Left ventricle myocardium superior (tissue), 1 donor: ENCODE data around the gene TBR1. TPM values are rescaled to one million over a fixed set of nuclear protein-coding genes. Genes with fewer than 3 reads are reported as not detected.

ENCODE experiments used
- ATAC-seq: fragments of 200-7000 bp; cut with Tn5 transposase; one replicate; pipeline ENCODE4 v1.9.1; 2020; ENCODE audit warnings: mild to moderate bottlenecking, moderate library complexity
- DNase-seq: peaks from one replicate; pipeline ENCODE4 v3.0.0-alpha.2; 2020
- intact Hi-C: fragments of 100-400 bp; cut with micrococcal nuclease; formaldehyde crosslinking; loops from one replicate; pipeline ENCODE4 v1.11.0; 2022
- total RNA-seq: library from RNA; stranded (reverse); fragmentation: NEBNext Ultra II Directional; extraction: Animal tissue kit (Norgen Biotek cat#: 25700); gene quantifications from one replicate; pipeline ENCODE4 v1.2.1, GENCODE V29; 2021
- donor health status: DM: no; HTN: yes; CAD: no; lungs with severe emphysema.

The TBR1 gene
- total RNA-seq, 1 donor from 2014 or later: not detected

DNA sequence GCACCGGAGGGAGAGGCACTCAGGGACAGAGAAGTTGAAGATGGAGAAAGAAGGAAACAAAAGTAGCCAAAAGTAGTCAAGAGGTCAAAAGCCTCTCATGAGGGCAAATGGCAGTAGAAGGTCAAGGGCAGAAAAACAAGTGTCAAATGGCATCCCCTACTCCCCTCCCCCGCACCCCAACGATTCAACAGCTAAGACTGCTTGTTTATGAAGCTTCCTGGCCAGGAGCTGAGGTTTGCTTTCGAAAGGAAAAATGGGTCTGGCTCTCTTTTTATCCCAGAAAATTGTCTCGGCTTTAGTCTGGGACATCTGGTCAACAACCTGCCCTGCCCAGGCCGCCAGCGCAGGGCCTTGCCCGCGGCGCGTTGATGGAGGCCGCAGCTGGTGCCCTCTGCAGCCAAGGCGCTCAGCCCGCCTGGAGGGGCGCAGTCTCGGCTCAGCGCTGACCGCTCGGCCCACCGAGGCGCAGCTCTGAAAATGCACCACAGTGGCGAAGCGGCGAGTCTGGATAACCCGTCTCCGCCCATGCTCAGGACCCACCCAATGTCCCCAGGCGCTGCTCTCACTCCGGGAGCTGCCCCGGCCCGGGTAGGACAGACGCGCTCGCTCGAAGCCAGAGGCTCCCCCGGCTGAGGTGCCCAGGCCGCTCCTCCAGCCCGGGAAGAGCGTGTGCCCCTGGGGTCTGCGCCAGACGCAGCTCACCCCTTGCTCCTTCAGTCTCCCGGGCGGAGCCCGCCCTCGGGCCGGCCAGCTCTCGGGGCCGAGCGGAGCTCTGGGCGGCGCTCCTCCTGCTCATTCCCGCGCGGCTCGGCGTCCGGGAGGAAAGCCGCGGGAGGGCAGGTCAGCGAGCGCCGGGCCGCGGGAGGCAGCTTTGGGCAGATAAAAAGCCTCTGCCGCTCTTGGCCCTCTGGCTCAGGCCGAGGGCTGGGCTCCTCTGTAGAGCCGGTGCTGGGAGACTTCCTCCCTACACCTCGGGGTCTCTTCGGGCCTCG lies 1.8 kb upstream of the TBR1 start:
- intact Hi-C loops: no loop called here
- peak; percentile 82 for ATAC-seq
- DNase-seq: peak; percentile 41

DNA sequence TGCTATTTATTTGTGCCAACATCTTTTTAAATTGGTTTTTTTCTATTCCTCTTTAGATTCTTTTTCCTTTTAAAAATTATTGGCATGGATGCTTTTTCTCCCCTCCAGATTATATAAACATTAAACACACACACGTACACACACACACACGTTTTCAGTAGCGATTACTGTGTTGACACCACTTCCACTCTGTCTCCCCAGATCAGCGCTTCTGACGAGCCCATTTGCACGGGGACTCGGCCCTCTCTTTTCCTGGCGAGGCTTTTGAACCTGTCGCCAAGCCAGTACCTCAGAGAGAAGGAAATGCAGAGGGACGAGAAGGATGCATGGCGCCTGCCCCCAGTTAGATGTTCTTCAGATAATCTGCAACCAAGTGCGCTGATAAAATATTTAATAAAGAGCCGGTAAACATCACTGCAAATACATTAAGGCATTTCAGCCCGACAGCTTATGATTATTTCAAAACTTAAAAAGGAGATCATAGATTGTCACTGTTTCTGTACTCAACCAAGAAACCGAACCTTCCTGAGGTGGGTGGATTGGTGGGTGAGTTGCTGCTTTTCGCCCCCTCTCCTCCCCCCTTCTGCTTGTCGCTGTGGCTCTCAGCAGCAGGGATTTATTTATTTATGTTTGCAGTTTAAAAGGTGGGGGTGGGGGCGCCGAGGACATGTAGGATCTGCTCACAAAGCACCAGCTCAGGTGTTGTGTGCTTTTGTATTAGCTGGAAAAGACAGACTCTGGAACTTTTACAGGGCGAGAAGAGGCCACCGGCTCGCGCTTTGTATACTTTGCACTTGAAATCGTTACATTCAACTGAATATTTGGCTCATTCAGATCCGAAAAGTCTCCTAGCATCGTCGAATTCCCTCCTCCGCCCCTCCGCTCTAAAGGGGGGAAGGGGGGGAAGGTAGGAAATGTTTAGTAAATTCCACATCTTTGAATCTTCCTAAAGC lies 787 bp upstream of the TBR1 start:
- intact Hi-C loops: no loop called here
- DNase-seq: no peak
- no peak for ATAC-seq

DNA sequence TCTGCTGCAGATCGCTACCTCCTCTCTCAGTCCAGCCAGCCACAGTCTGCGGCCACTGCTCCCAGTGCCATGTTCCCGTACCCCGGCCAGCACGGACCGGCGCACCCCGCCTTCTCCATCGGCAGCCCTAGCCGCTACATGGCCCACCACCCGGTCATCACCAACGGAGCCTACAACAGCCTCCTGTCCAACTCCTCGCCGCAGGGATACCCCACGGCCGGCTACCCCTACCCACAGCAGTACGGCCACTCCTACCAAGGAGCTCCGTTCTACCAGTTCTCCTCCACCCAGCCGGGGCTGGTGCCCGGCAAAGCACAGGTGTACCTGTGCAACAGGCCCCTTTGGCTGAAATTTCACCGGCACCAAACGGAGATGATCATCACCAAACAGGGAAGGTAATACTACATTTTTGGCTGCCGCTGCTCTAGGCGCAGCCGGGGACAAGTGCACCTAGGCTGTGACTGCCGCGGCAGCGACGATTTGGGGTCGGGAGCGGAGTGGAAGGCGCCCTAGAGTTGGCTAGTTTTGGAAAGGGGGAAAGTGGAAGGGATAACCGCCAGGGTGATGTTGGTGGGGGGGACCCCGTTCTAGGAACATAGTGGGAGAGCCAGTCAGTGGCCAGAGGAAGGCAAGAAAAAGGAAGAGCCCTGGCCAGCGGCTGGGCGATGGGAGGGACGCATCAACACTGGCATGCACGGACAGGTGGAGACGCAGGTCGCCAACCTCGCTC lies 776 bp downstream of the TBR1 start:
- DNase-seq (no peak), ATAC-seq (no peak)
- intact Hi-C loops: no loop called here

DNA sequence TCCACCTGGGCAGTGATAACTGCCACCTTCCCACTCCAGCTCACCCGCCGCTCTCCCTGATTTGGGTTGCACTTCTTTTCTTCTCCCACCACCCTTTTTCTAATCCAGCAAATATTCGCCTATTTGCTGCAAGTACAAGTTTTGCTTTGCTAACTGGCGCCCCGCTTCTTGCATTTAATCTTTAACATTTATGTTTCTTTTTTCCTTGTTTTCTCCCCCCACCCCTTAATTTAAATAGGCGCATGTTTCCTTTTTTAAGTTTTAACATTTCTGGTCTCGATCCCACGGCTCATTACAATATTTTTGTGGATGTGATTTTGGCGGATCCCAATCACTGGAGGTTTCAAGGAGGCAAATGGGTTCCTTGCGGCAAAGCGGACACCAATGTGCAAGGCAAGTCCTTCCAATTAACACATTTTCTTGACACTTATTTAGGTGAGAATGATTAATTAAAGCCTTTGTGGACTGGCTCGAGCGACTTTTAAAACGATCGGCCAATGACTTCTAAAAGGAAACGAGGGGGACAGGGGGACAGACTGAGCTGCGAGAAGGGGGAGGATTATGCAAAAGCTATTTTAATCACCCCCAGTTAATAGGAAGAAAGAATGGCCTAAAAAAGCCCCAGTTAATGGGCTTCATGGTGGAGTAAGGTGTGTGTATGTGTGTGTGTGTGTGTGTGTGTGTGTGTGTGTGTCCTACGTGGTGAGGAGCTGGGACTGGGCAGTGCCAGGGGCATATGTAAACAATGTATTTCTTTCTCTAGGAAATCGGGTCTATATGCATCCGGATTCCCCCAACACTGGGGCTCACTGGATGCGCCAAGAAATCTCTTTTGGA lies 1.6 kb downstream of the TBR1 start:
- DNase-seq (no peak), ATAC-seq (no peak)
- intact Hi-C loops: no loop called here

DNA sequence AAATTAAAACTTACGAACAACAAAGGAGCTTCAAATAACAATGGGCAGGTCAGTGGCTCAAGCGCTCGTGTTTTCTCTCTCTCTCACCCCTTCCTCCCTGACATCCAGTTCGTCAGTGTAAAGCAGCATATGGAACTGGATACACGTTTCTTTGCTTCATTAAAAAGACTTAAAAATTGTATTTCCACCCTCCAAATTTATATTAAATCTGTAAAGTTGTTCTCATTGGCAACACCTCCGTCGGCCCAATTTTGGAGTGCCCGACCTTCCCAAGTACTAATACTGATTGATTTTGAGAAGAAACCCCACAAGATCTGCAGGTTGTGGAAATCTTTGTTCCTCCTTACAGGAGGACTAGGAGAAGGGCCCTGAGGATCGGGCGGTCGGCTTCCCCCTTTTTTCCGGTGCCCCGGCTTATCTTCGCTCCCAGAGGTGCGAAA lies 2.2 kb downstream of the TBR1 start:
- ATAC-seq: no peak
- intact Hi-C loops: no loop called here

DNA sequence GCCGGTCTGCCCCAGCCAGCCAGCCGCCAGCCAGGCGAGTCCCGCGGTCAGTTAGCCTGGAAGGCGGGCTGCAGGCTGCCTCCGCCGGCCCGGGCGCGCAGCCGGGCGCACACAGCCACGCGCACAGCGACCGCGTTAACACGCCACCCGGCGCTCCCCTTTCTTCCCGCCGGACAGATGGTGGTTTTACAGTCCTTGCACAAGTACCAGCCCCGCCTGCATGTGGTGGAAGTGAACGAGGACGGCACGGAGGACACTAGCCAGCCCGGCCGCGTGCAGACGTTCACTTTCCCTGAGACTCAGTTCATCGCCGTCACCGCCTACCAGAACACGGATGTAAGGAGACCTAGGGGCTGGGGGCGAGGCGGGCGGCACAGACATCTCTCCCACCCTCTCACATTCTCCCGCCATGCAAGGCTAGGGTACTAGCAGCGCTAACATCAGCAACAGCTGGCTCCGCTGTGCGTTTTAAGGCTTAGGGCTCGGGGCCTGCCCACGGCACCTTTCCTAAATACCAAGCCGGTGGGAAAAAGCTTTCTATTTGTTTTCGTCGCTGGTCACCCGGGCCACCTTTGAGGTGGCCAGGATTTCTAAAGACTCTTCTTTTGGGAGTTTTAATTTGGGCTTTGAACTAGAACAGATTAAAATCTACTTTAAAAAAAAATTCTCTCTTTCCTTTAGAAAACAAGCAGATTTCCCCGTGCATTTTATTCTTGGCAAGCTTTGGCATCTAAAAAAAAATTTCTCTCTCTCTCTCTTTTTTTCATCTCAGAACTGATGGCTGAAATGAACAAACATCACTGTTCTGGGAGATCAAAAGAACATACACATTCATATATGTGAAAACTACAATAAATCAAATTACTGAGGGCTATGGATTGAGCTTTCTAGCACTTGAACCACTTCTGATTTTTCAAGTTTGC lies 2.9 kb downstream of the TBR1 start:
- DNase-seq (peak; percentile 32), ATAC-seq (no peak)
- intact Hi-C loops: no loop called here

More for the DNA sequence above, 2.2 kb downstream of the TBR1 start:
- DNase-seq: no peak

DNA sequence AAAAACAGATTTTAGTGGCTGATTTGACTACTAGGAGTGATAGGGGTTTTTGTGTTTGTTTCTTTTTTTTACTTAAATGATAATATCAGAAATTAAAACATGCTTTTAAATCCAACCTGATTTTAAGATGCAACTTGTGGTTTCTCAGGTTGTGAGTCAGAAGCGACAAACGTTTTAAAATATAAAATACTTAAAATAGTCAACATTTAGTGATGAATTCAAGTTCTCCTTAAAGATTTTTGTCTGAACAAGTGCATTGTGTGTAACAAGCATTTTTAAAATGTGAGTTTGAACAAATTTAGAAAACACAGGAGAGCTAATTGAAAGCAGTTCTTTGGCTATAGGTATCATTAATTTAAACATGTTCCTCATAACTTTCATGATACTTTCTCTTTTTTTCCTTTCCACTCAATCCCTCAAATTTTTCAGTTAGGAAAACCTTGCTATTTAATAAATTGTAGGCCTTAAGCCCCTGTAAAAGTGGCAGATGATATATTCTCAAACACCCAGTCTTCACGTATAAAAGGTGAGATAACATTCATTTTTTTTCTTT lies 3.6 kb downstream of the TBR1 start:
- intact Hi-C loops: no loop called here
- ATAC-seq (no peak), DNase-seq (no peak)

DNA sequence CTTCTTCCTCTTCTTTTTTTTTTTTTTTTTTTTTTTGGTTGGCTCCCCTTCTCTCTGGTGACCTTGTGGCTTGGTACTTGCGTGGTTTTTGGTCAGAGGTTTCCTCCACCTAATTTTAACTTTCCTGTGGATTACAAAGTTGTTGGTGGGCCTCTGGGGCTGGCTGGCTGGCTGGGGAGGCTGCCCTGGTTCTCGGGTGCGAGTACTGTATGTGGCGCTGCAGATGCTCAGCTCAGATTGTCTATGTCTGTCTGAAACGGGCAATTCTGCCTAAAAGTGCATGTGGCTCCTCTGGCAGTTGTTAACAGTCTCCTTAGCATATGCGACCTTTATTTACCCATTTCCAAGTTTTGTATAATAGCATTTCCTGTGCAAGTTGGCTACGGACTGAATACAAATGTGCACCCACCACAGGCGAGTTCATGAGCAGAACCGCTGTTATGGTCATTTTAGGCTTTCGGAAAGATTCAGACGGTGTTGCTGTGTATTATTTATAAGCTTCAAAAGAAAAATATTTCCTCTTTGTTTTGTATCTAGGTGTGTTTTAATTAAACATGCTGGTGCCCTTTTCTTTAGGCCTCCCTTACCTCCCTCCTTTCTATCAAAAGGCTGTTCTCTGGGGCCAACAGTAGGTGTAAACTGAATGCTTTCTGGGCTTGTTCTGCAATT lies 4.4 kb downstream of the TBR1 start:
- DNase-seq (no peak), ATAC-seq (no peak)
- intact Hi-C loops: no loop called here

DNA sequence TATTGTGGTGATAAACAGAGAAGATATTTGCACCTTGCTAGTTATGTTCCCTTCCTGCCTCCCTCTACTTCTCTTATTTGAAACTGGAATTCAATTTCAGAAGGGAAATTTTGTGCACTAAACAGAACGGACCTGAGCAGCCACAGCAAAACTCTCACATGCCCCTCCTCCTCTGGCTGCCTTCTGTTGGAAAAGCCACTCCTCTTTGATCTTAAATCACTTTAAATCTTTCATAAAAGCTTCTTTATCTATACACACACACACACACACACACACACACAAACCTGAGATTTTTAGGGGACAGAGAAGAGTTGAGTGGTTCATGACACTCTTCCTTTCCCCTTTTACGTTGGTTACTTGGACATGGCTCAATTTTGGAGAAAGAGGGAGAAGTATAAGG lies 5.6 kb downstream of the TBR1 start:
- intact Hi-C loops: no loop called here
- ATAC-seq: no peak
- no peak for DNase-seq

DNA sequence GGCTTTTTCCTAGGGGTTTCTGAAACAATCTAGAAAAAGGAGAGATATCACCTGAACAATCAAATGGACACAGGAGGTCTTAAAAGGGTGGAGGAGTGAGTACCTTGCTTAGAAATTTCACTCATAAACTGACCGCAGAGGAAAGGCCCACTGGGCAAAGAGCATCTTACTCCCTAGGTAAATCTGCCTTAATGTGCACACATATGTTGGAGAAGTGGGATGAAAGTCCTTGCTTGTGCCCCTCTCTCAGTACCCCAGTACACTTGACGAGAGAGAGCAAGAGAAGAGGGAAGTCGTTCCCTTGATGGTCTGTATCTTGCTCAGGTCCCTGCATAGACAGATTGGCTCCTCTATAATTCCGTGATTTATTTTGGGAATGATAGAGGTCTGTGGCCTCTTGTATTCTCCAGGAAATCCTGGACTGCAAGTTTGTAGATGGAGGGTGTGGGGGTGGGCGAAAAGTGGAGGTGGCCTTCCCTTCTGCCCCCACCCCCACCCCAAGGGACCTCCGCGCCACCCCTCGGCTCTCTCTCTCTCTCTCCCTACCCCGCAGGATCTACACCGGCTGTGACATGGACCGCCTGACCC lies 6.8 kb downstream of the TBR1 start:
- DNase-seq (no peak), ATAC-seq (no peak)
- intact Hi-C loops: no loop called here

DNA sequence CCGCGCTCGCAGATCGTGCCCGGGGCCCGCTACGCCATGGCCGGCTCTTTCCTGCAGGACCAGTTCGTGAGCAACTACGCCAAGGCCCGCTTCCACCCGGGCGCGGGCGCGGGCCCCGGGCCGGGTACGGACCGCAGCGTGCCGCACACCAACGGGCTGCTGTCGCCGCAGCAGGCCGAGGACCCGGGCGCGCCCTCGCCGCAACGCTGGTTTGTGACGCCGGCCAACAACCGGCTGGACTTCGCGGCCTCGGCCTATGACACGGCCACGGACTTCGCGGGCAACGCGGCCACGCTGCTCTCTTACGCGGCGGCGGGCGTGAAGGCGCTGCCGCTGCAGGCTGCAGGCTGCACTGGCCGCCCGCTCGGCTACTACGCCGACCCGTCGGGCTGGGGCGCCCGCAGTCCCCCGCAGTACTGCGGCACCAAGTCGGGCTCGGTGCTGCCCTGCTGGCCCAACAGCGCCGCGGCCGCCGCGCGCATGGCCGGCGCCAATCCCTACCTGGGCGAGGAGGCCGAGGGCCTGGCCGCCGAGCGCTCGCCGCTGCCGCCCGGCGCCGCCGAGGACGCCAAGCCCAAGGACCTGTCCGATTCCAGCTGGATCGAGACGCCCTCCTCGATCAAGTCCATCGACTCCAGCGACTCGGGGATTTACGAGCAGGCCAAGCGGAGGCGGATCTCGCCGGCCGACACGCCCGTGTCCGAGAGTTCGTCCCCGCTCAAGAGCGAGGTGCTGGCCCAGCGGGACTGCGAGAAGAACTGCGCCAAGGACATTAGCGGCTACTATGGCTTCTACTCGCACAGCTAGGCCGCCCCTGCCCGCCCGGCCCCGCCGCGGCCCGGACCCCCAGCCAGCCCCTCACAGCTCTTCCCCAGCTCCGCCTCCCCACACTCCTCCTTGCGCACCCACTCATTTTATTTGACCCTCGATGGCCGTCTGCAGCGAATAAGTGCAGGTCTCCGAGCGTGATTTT lies 7.6 kb downstream of the TBR1 start:
- intact Hi-C loops: no loop called here
- ATAC-seq (peak; percentile 61), DNase-seq (peak; percentile 40)

DNA sequence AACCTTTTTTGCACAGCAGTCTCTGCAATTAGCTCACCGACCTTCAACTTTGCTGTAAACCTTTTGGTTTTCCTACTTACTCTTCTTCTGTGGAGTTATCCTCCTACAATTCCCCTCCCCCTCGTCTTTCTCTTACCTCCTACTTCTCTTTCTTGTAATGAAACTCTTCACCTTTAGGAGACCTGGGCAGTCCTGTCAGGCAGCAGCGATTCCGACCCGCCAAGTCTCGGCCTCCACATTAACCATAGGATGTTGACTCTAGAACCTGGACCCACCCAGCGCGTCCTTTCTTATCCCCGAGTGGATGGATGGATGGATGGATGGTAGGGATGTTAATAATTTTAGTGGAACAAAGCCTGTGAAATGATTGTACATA lies 8.3 kb downstream of the TBR1 start:
- intact Hi-C loops: no loop called here
- ATAC-seq: no peak

DNA sequence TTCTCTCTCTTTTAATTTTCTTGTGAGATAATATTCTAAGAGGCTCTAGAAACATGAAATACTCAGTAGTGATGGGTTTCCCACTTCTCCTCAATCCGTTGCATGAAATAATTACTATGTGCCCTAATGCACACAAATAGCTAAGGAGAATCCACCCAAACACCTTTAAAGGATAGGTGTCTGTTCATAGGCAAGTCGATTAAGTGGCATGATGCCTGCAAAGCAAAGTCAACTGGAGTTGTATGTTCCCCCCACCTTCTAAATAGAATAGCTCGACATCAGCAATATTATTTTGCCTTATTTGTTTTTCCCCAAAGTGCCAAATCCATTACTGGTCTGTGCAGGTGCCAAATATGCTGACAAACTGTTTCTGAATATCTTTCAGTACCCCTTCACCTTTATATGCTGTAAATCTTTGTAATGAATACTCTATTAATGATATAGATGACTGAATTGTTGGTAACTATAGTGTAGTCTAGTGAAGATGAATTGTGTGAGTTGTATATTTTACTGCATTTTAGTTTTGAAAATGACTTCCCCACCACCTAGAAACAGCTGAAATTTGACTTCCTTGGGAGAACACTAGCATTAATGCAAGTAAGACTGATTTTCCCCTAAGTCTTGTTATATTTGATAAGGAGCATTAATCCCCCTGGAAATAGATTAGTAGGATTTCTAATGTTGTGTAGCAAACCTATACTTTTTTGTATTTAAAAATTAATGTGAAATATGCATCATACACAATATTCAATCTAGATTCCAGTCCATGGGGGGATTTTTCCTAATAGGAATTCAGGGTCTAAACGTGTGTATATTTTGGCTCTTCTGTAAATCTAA lies 9.0 kb downstream of the TBR1 start:
- no peak for ATAC-seq
- intact Hi-C loops: no loop called here
- no peak for DNase-seq

More for the DNA sequence above, 8.3 kb downstream of the TBR1 start:
- no peak for DNase-seq

DNA sequence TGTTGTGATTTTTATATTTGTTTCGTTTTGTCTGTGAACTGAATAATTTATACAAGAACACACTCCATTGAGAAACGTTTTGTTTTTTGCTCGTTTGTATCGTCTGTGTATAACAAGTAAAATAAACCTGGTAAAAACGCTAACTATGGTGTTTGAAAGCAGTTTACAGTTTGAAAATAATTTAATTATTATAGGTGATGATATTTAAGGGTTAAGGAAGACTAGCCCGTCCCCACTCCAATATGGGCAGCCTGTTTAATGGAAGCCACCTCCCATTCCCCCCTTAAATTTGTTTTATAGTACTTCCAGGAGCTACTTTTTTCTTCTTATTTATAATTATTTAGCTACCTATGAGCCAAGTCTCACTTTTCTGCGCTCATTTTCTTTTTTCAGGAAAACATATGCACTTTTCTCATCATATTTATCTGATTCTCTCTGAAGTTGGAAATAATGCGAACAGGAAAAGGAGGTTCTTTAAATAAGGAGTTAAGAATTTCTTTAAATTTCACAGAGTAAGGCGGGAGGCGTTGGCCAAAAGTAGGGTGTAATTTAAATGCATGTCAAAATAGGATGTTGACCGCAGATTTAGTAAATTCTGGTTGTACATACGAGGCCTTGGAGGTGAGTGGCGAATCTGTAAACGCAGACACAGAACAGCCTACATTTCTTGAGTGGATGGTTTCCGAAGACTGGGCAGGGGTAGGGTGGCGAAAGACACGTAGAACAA lies 9.8 kb downstream of the TBR1 start:
- ATAC-seq: no peak
- intact Hi-C loops: no loop called here
- no peak for DNase-seq
